CD4-positive, alpha-beta T cell treated with Interleukin-17A for 1 hour (primary cell): ENCODE results near the gene ASB5.
A peak's percentile ranks its signal among the peaks of the same experiment; 100 is the strongest.
"Not testable (repeated sequence)": the region's sequence is repeated elsewhere in the genome, so short reads cannot be mapped to it uniquely, and the experiment has no call there.

Experiments used
- DNase-seq: peaks from one replicate; pipeline ENCODE4 v3.0.0-alpha.2; 2020

The ASB5 gene

DNA sequence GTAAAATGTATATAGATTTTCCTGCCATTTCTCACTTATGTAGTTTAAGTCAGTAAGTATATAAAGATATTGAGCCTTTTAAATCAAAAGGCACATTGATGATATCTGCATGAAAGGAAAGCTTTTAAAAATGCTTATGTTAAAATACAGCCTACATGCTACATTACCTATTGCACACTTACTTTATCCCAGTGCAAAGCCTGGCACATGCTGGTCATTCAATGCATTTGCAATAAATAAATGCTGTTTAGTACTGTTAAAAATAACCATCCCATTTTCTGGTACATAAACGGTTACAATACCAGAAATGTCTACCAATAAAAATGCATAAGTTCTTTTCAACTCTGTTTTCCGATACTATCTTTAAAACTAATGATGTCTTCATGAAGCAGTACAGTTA lies 51.5 kb downstream of the ASB5 start:
- no peak for DNase-seq

GRCh38 chr4:176212351-176212750 lies 56.7 kb downstream of the ASB5 start:
- not testable (repeated sequence) for DNase-seq

GRCh38 chr4:176210579-176211296 lies 58.3 kb downstream of the ASB5 start:
- DNase-seq: no peak

GRCh38 chr4:176210101-176210500 lies 58.9 kb downstream of the ASB5 start:
- no peak for DNase-seq

- no peak for DNase-seq
These were observed 59.5 kb downstream of the ASB5 start for GRCh38 chr4:176209535-176209934.

DNA sequence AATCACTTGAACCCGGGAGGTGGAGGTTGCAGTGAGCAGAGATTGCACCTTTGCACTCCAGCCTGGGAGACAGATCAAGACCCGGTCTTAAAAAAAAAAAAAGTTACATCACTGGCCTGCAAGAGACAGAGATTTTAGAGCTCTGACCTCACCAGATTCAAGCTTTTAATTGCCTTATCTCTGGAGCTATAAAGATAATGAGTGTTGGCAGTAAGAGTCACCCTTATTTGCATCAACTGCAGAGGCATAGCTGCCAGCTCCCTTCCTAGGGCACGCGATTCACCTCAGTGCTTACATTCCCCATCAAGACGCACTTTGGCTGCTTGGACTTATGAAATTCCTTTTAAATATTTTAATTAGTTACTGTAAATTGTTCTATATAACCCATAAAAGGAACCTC lies 61.2 kb downstream of the ASB5 start:
- DNase-seq: no peak

DNA sequence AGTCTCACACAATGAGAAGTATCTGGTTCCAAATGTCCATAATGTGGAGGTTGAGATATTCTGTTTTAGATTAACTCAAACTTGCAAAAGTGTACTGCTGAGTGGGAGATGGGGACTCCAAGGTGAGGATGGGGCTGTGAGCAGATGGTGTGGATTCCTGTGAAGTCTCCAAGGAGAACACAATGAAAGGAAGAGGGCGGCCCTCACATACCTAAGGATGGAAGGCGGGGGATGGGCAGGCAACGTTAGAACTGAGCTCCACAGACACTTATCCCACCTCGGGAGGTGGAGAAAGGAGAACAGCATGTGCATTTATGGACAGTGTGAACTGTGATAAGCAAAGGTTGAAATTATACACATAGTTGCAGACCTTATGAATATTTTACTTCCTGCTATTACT lies 63.7 kb downstream of the ASB5 start:
- DNase-seq: no peak

- no peak for DNase-seq
These were observed 70.6 kb downstream of the ASB5 start for GRCh38 chr4:176198316-176198903.

- peak; percentile 93 for DNase-seq
These were observed 73.6 kb downstream of the ASB5 start, which contains the start of gene SPATA4 for GRCh38 chr4:176195184-176195978. SPATA4 (minus strand) TSS chr4:176195585; CDS start chr4:176195562, 23 bp downstream.

GRCh38 chr4:176193938-176194337 lies 75.1 kb downstream of the ASB5 start:
- no peak for DNase-seq

DNA sequence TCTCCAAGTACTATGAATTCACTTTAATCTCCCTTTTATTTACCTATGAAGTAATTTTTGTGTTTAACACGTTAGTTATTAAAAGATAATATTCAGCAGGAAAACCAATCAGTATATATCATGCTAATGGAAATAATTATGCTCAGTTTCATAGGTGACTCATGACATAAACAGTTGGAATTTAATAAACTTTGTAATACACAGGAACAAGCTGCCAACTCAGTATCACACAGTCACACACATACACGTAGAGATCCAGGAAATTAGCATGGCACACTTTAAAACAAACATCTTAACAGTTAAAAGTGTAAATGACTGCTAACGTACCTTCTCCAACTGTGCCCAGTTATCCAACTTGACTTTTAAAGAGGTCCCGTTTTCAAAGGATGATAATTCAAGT lies 75.9 kb downstream of the ASB5 start:
- no peak for DNase-seq

DNA sequence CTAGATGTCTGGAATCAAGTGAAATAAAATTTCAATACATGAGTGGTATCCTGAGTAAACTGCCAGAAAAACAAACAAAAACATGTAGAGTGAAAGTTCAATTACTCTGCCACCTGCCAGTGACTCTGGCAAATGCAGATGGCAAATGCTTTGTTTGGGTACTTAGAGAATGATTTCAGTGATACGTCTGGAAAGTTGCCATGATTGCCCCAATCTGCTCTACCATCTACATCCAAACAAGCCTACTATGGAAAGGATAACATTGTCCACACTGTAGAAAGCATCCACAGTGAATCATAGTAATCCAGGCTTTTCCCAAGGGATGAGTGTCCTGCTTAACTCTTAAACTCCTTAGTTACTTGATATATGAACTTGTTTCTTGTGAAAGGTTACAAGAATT lies 77.0 kb downstream of the ASB5 start:
- DNase-seq: no peak

GRCh38 chr4:176189891-176190795 lies 78.9 kb downstream of the ASB5 start:
- no peak for DNase-seq

DNA sequence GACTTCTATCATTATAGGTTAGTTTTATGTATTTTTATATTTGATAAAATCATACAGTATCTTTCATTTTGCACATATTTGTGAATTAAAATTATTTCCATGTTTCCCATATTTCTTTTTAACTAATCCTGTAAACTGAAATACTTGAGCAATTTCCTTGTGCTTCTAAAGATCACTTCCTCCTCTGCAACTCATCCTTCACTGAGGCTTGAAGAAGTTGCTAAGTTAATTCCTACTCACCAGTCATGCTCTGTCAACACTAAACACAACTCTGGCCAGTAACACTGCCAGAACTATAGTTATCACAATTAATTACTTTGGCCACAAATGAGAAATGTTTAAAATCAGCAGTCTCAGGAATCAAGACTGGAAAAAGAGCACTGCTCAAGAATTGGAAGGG lies 80.4 kb downstream of the ASB5 start:
- no peak for DNase-seq

- no peak for DNase-seq
These were observed 81.4 kb downstream of the ASB5 start for GRCh38 chr4:176187624-176188023.

- no peak for DNase-seq
These were observed 82.2 kb downstream of the ASB5 start for GRCh38 chr4:176186671-176187395.

GRCh38 chr4:176186067-176186466 lies 83.0 kb downstream of the ASB5 start:
- no peak for DNase-seq

GRCh38 chr4:176185051-176185450 lies 84.0 kb downstream of the ASB5 start:
- DNase-seq: no peak
